HL-60 (cell line): ENCODE results near the gene AIG1.

ENCODE experiments used
- DNase-seq, 2 experiments: peaks; one replicate each; pipeline ENCODE4 v3.0.0-alpha.2; 2010 to 2020; ENCODE audit warnings: low read depth in 1 of 2, low spot score in 1 of 2
- H3K27ac ChIP-seq: fragments of 250-450 bp; sonication (Bioruptor Pico); replicated peaks from 2 replicates; pipeline ENCODE4 v1.5.1; 2020; ENCODE audit warnings: mild to moderate bottlenecking, moderate library complexity
- H3K27me3 ChIP-seq: fragments of 250-450 bp; sonication (Bioruptor Pico); 2 replicates; pipeline ENCODE4 v1.5.1; 2021; ENCODE audit warnings: mild to moderate bottlenecking, moderate library complexity; ENCODE audit not compliant: insufficient read depth, poor library complexity, severe bottlenecking
- H3K4me3 ChIP-seq: replicated peaks from 2 replicates; pipeline ENCODE4 v1.5.1; 2011; ENCODE audit warnings: mild to moderate bottlenecking, control low read depth, low read length; ENCODE audit not compliant: insufficient read depth
- CTCF ChIP-seq: IDR thresholded peaks from one replicate; pipeline ENCODE4 v1.5.1; 2011; ENCODE audit warnings: low read length, control low read depth, inconsistent platforms; ENCODE audit not compliant: insufficient read depth
- GABPA ChIP-seq: IDR thresholded peaks from 2 replicates; pipeline ENCODE4 v1.6.1; 2012; ENCODE audit warnings: low read depth
- POLR2AphosphoS5 ChIP-seq: IDR thresholded peaks from 2 replicates; pipeline ENCODE4 v1.6.1; 2012; ENCODE audit warnings: low read depth
- REST ChIP-seq: IDR thresholded peaks from 2 replicates; pipeline ENCODE4 v1.6.1; 2012; ENCODE audit warnings: low read depth; ENCODE audit not compliant: insufficient replicate concordance
- SPI1 ChIP-seq: IDR thresholded peaks from 2 replicates; pipeline ENCODE4 v1.6.1; 2012; ENCODE audit warnings: low read depth, mild to moderate bottlenecking, borderline replicate concordance

AIG1 gene

GRCh38 chr6:143222310-143222709 lies 161.6 kb downstream of the AIG1 start:
- no peak overlapping the region for H3K4me3 ChIP-seq
- no peaks in the 10 kb centered on the region for H3K27me3 ChIP-seq
- TF ChIP-seq SPI1 (no peak), GABPA (no peak), CTCF (no peak), POLR2AphosphoS5 (no peak), REST (no peak)
- DNase-seq: no peak
- H3K27ac ChIP-seq: no peak overlapping the region

GRCh38 chr6:143222801-143223231 lies 162.1 kb downstream of the AIG1 start:
- no peak for DNase-seq
- Histone ChIP-seq H3K27ac (no peak overlapping the region), H3K27me3 (no peaks in the 10 kb centered on the region), H3K4me3 (no peak overlapping the region)
- TF ChIP-seq CTCF (no peak), REST (no peak), GABPA (no peak), POLR2AphosphoS5 (no peak), SPI1 (no peak)

- Histone ChIP-seq H3K4me3 (no peak overlapping the region), H3K27ac (no peak overlapping the region), H3K27me3 (no peaks in the 10 kb centered on the region)
- DNase-seq: no peak
- no peak for TF ChIP-seq POLR2AphosphoS5
- TF ChIP-seq GABPA: no peak
- no peak for TF ChIP-seq REST
- TF ChIP-seq SPI1: no peak
- no peak for TF ChIP-seq CTCF
Observed at GRCh38 chr6:143223895-143224294, 163.2 kb downstream of the AIG1 start.
